Stimulated activated CD8-positive, alpha-beta memory T cell treated with anti-CD3 and anti-CD28 coated beads, Interleukin-12 subunit alpha, Interleukin-12 subunit beta, amount 100 ng/mL, for 24 hours (primary cell): ENCODE results near the gene B3GALT6.
"Not testable (repeated sequence)": the region's sequence is repeated elsewhere in the genome, so short reads cannot be mapped to it uniquely, and the experiment has no call there.

Source experiments
- DNase-seq: peaks from one replicate; pipeline ENCODE4 v3.0.0-alpha.2; 2020; ENCODE audit errors: extremely low read depth

Gene B3GALT6

DNA sequence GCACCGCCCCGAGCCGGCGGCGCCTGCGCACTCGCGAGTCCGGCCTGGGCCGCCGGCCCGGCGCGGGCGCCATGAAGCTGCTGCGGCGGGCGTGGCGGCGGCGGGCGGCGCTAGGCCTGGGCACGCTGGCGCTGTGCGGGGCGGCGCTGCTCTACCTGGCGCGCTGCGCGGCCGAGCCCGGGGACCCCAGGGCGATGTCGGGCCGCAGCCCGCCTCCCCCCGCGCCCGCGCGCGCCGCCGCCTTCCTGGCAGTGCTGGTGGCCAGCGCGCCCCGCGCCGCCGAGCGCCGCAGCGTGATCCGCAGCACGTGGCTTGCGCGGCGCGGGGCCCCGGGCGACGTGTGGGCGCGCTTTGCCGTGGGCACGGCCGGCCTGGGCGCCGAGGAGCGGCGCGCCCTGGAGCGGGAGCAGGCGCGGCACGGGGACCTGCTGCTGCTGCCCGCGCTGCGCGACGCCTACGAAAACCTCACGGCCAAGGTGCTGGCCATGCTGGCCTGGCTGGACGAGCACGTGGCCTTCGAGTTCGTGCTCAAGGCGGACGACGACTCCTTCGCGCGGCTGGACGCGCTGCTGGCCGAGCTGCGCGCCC lies at the start of gene B3GALT6:
Gene B3GALT6 (plus strand): TSS at position 30 of the 588 bp plus-strand sequence. CDS start 42 bp downstream, at position 72.
- DNase-seq: no peak

DNA sequence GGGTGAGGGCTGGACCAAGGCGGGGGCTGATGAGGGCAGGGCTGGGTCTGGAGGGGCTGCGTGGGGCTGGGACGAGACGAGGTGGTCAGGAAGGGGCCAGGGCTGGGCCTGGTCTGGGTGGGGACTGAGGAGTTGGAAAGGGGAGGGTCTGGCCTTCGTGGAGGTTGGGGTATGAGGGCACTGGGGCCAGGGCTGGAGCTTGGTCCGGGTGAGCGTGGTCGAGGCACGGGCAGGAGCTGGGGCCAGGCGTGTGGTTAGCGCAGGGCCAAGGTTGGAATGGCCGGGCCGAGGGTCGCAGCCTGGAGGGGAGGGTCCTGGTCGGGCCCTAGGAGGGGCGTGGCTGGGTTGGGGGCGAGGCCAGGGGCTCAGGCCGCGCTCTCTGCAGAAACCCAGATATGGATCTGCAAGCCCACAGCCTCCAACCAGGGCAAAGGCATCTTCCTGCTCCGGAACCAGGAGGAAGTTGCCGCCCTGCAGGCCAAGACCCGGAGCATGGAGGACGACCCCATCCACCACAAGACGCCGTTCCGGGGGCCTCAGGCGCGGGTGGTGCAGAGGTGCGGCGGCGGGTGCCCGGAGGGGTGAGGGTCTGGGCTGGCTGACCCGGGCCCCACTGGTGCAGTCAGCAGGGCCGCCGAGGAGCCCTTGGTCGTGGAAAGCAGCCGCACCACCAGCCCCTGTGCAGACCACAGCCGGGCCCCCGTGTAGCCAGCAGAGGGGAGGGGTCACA lies 49.4 kb upstream of the B3GALT6 start:
- DNase-seq: no peak

DNA sequence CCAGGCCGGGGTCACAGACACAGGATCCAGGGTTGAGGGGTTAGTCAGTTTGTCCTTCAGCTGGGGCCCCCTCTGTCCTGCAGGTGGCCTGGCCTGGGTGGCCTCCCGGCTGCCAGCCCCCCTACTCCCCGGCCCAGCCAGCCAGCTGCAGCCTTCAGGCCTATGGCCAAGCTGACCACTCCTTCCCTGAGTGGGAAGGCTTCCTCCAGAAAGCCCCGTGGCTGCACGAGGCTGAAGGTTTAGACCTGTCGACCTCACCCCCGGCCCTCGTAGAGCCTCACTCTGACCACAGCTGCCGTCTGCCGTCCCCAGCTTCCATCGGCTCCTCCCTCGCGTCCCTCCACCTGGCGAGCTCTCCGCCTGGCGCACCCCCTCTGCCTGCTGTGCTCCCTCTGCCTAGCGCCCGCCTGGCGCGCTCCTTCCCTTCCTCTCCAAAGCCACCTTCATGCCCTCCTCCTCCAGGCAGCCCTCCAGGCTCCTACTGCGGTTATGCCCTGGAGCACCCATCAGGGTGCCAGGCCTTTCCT lies 48.8 kb upstream of the B3GALT6 start:
- no peak for DNase-seq

DNA sequence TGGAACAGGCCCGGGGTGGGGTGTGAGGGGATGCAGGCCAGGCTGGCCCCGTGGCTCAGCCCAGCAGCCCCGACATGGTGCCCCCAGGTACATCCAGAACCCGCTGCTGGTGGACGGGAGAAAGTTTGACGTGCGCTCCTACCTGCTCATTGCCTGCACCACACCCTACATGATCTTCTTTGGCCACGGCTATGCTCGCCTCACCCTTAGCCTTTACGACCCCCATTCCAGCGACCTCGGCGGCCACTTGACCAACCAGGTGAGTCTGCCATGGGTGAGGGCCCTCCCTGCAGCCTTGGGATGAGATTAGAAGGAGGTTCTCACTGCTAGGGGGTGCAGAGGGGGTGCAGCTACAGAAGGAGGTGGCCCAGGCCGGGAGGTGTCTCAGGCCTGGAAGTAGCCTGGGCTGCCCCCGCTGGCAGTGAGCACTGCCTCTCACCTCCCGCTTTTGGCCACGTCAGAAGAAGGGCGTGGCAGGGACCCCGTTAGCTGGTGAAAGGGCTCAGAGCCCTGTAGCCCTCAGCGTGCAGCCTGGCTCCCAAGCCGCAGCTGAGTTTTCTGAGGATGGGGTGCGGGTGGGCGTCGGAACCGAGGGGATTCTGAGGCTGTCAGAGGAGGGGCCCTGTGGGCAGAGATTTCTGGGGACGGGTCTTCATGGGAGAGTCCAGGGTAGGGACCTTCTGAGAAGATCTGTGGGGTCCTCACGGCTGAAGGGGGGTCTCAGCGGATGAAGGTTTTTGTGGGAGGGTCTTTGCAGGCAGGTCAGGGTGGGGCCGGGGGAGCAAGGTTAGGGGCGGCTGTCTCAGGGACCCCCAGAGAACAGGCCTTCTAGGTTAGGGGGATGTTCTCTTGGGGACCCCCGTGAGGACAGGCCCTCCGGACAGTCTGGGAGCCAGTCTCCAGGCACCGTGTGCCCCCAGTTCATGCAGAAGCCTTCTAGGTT lies 47.9 kb upstream of the B3GALT6 start:
- DNase-seq: no peak

DNA sequence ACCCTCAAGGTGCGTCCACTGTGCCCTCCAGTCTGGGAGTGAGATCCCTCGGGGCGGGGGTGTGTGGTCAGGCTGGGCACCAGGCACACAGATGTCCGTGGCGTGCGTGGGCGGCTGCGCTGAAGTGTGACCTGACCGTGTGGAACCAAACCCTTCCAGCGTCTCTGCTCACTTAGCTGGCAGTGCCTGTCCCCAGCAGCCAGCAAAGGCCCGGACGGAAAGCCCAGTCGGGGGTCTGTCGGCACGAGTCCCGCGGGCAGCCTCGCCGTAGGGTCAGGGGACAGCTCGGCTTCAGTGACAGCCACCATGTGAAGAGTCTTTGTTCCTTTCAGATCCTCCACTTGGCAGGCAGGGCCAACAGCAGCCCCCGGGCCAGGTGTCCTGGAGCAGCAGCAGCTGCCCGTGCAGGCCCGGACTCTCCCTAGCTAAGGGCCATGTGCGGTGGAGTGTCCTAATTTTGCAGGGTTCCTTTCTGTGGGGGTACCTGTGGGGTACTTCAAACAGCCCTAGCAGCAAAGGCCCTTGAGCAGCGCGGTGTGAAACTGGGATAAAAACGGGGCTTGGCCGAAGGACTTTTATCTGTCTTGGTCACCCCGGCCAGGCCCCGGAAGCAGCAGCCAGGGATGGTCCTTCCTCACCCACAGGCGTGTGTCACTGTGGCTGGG lies 46.8 kb upstream of the B3GALT6 start:
- DNase-seq: no peak

DNA sequence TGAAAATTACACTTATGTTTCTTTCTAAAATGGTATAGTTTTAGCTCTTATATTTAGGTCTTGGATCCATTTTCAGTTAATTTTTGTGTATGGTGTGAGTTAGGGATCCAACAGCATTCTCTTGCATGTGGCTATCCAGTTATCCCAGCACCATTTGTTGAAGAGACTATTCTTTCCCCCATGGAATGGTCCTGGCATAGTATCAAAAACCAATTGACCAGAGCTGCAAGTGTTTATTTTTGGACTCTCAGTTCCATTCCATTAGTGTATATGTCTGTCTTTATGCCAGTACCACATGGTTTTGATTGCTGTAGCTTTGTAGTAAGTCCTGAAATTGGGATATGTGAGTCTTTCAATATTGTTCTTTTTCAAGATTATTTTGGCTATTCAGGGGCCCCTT lies 44.1 kb upstream of the B3GALT6 start:
- DNase-seq: no peak

DNA sequence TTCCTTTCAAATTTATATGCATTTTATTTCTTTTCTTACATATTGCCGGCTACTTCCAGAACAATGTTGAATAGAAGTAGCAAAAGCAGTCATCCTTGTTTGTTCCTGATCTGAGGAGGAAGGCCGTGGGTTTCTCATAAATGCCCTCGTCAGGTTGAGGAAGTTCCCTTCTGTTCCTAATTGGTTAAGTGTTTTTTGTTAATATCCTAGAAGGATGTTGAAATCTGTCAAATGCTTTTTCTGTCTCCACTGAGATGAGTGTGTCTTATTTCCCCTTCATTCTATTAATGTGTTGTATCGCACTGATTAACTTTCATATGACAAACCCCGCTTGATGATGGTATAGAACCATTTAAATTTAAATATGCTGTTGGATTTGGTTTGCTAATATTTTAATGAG lies 42.9 kb upstream of the B3GALT6 start:
- DNase-seq: no peak

DNA sequence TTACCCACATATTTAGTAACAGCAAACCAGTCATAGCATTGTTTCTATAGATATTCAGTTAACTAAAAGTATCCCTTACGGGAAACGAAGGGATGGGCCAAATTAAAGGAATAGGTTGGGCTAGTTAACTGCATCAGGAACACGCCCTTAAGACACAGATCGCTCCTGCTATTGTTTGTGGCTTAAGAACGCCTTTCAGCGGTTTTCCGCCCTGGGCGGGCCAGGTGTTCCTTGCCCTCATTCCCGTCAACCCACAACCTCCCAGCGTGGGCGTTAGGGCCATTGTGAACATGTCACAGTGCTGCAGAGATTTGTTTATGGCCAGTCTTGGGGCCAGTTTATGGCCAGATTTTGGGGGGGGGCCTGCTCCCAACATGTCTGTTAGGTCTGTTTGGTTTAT lies 40.3 kb upstream of the B3GALT6 start:
- no peak for DNase-seq

DNA sequence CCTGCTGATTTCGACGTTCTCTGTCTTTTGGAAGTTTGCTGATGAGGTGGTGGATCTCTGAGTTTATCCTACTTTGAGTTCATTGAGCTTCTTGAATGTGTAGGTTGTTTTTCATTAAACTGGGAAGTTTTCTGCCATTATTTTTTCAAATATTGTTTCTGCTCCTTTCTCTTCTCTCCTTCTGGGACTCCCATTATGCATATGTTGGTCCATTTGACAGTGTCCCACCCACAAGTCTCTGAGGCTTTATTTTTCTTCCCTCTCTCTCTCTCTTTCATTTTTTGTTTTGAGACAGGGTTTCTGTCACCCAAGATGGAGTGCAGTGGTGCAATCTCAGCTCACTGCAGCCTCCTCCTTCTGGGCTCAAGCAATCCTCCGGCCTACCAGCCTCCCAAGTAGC lies 37.3 kb upstream of the B3GALT6 start:
- DNase-seq: no peak

DNA sequence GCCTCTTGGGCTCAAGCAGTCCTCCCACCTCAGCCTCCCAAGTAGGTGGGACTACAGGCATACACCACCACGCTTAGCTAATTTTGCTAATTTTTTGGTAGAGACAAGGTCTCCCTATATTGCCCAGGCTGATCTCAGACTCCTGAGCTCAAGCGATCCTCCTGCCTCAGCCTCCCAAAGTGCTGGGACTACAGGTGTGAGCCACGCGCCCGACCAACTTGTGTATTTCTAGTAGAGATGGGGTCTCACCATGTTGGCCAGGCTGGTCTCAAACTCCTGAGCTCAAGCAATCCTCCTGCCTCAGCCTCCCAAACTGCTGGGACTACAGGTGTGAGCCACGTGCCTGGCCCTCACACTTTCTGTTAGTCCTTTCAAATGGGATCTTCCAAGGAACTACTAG lies 36.3 kb upstream of the B3GALT6 start:
- not testable (repeated sequence) for DNase-seq

DNA sequence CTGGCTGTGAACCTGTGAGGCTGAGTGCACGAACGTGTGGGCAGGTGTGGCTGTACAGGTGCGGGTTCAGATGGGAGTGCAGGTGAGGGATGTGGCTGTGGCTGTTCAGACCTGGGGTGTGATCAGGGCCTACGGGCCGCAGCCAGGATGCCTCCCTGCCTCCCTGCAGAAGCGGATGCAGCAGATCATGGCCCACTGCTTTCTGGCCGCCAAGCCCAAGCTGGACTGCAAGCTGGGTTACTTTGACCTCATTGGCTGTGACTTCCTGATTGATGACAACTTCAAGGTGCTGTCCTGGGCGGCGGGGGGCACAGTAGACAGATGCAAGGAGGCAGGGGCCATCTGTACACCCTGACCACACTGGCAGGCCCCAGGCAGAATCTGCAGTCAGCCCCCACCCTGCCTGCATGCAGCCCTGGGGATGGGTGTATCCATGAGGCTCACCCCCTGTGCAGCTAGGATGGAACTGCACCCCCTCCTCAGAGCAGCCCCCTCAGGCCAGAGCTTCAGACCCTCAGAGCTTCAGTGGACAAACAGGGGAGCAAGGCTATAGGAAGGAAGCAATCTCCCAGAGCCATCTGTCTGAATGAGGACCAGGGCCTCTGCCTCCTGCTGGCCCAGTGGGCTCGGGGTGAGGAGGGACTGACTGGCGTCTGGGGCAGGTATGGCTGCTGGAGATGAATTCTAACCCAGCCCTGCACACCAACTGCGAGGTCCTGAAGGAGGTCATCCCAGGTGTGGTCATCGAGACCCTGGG lies 35.4 kb upstream of the B3GALT6 start:
- no peak for DNase-seq

DNA sequence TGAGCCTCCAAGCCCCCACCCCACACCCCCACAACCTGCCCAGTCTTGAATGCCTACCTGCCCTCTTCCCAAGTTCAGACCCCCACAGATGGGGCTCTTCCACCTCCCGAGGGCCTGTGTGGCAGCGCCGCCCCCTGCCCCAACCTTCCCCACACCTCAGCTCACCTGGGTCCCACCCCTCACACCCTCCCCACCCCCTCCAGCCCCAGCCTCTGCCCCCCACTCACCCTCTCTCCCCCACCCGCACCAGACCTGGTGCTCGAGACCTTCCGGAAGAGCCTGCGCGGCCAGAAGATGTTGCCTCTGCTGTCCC lies 34.9 kb upstream of the B3GALT6 start:
- DNase-seq: no peak

DNA sequence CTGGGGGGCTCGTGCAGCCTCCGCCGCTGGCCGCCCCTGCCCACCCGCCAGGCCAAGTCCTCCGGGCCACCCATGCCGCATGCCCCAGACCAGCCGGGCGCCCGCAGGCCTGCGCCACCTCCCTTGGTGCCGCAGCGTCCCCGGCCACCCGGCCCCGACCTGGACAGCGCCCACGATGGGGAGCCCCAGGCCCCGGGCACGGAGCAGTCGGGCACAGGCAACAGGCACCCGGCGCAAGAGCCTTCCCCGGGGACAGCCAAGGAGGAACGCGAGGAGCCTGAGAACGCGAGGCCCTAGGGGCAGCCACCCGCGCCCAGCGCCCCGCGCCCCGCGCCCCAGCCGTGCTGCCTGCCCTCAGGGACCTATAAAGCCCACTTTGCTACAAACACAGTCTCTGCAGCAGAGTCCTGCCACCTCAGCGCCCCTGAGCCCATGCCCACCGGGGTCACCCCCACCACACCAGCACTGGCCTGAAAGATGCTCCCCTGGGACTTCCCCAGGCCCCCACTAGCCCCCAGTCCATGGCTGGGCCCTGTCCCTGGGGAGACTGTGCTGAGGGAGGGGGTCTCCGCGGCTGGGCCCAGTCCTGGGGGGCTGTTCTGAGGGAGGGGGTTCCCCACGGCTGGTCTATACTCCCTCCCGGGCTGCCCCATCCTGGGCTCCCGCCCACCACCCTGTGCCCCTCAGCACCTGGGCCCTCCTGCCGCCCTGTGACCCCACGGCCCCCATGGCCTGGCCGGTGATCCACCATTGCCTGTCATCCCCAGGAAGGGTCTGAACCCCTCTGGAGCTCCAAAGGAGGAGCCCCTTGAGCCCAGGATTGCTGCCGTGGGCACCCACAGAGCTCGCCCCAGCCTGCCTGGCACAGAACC lies 34.2 kb upstream of the B3GALT6 start:
- DNase-seq: no peak

DNA sequence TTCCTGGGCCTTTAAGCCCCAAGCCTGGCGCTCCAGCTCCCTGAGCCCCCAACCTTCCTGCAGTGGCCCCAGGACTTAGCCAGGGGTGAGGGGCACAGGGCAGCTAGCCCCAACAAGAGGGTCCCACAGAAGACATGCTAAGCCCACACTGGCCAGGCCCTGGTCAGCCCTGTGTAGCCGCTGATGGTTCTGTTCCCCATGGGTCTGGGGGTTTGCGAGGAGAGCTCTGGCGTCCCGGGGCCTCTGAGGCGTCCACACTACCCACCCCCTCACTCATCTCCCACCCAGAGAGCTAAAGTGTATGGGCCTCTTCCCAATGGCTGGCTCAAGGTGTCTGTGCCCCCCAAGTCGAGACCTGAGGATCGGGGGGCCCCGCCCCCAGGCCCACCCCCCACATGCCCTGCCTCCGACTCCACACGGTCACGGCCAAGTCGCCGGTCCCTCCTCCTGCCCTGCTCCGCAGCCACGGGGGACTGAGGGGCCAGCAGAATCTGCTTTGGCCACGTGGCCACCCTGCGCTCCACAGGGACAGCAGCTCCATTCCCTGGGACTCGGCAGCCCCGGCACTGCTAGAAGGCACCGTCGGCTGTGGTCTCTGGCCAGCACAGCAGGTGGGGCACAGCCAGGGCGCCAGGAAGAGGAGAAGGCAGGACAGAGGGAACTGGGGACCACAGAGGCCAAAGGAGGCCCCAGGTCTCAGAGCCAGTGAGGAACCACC lies 33.5 kb upstream of the B3GALT6 start:
- no peak for DNase-seq

DNA sequence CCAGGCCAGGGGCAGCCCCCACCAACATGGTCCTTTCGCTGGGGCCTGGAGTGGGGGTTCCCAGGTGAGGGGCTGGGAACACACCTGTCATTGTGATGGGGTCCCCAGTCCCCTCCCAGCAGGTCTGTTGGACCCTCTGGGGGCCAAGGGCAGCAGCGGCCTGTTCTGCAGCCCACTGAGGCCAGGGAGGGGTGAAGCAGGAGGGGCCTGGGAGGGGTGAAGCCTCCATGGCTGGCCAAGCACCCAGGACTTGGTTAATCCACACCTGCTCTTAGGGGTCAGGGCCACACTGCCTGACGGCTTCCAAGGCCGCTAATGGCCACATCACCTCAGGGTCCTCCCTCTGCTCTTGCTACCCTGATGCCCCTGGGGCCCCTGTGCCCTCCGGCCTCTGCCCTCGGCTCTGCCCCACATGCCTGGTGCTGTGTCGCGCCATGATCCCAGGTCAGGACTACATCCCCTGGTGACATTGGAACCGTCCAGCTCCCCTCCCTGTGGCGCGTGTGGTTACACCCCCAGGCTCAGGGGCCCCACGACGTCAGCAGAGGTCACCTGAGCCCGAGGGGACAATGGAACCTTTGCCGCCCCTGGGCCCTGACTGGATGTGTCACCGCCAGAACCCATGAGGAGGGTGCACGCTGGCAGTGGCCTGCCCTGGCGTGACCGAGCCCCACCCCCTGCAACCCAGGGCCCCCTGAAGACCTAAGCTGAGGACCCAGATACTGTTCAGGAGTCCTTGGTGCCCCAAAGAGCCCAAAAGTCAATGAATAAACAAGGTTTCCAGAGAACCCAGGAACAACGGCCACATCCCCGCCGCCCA lies 32.7 kb upstream of the B3GALT6 start:
- DNase-seq: no peak

DNA sequence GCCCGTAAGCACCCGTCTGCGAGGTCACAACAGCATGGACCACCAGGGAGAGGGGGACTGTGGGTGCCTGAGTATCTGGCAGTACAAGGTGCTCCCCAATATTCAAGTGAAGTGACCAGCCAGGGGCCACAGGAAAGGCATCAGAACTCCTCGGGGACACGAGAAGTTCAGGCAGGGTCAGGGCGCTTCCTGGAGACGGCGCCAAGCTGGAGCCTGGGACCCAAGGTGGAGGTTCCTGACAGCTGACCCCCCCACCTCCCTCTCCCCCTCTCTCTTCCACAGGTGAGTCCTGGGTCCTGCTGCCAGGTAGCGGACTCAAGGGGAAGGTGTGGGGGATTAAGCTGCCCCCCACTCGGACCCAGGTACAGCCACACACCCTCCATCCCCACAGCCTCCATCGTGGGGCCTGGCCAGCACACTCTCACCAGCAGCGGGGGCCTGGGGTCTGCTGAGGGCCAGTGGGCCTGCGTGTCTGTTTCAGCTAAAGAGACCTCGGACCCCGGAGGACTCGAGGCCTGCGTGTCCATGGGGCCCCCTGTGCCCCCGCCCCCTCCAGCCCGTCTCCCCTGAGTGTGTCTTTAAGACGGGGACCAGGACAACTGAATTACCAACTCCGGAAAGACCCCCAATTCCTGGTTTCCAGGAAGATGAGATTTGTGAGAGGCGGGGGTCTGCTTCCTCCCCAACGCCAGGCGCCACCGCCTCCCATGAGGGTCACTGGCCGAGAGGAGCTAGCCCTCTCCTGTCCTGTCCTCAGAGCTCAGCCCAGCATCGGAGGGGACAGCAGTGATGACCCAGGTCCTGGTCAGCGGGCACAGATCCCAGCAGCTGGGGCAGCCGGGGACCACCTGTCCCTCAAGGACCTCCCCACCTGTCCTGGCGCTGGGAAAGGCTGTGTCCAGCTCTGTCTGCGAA lies 31.8 kb upstream of the B3GALT6 start:
- DNase-seq: no peak
